HCT116 (cell line): ENCODE measurements around the gene GLDC. TPM values are rescaled to one million over a fixed set of nuclear protein-coding genes. Genes with fewer than 3 reads are reported as not detected.
A peak's percentile ranks its signal among the peaks of the same experiment; 100 is the strongest.

Experiments
- ATAC-seq: fragments of 200-7000 bp; cut with Tn5 transposase; 2 replicates; pipeline ENCODE4 v1.9.1; 2020; ENCODE audit warnings: mild to moderate bottlenecking, moderate library complexity
- BruUV-seq: library from RNA; stranded (reverse); fragments of 400-500 nt; replicated peaks from 2 replicates; lab custom pipeline; 2021; lab: Mats Ljungman, UMichigan
- CTCF ChIA-PET: fragments of 300-600 bp; sonication (Branson Sonifier 250); formaldehyde crosslinking; loops from one replicate; lab custom pipeline; 2021; ENCODE audit warnings: antibody characterized with exemption; lab: Charles Lee
- POLR2A ChIA-PET: fragments of 300-600, 350-600 bp; sonication (Branson Sonifier 250); formaldehyde crosslinking; loops from one replicate; lab custom pipeline; 2021; ENCODE audit warnings: antibody characterized with exemption; lab: Charles Lee
- RAD21 ChIA-PET, 2 experiments: fragments of 300-600 bp; sonication (Branson Sonifier 250); formaldehyde crosslinking; loops; one replicate each; lab custom pipeline; 2023; ENCODE audit warnings: low total read pairs in 2 of 2; ENCODE audit not compliant: uncharacterized antibody in 2 of 2, unreplicated experiment in 2 of 2, low non-redundant PET in 1 of 2; lab: Charles Lee
- DNase-seq: peaks from one replicate; pipeline ENCODE4 v3.0.0-alpha.2; 2010; ENCODE audit warnings: low read depth, low spot score
- H2AFZ ChIP-seq: fragments of 200-600 bp; shearing (Covaris generic), sonication (generic); 2 replicates; pipeline ENCODE4 v1.6.1; 2017; ENCODE audit warnings: low read depth, mixed run types, mixed read lengths, antibody characterized with exemption, low read length; ENCODE audit not compliant: poor library complexity, severe bottlenecking
- H3K27ac ChIP-seq: 2 replicates; pipeline ENCODE4 v1.5.1; 2012; ENCODE audit warnings: low read depth, low read length
- H3K27me3 ChIP-seq: fragments of 200-600 bp; sonication (generic); 2 replicates; pipeline ENCODE4 v1.6.1; 2016; ENCODE audit warnings: mixed run types, low read length, mixed read lengths; ENCODE audit not compliant: insufficient read depth
- H3K36me3 ChIP-seq, 2 experiments: fragments of 200-500 bp in 1 of 2; fragments of 200-600 bp in 1 of 2; sonication (Bioruptor generic) in 1 of 2; sonication (generic) in 1 of 2; 2 replicates each; pipeline versions ENCODE4 v1.5.1 to v1.6.1; 2014 to 2016; ENCODE audit warnings: low read length in 2 of 2, inconsistent platforms in 1 of 2, mixed read lengths in 1 of 2, mixed run types in 1 of 2; ENCODE audit not compliant: insufficient read depth in 2 of 2, control insufficient read depth in 1 of 2
- H3K4me1 ChIP-seq, 2 experiments: fragments of 200-600 bp in 1 of 2; sonication (generic) in 1 of 2; 2 replicates each; pipeline versions ENCODE4 v1.5.1 to v1.6.1; 2012 to 2017; ENCODE audit warnings: low read length in 2 of 2, inconsistent platforms in 1 of 2, mild to moderate bottlenecking in 1 of 2, mixed read lengths in 1 of 2, mixed run types in 1 of 2, moderate library complexity in 1 of 2; ENCODE audit not compliant: insufficient read depth in 2 of 2, control insufficient read depth in 1 of 2
- H3K4me2 ChIP-seq: fragments of 200-600 bp; sonication (generic); 2 replicates; pipeline ENCODE4 v1.6.1; 2017; ENCODE audit warnings: mixed run types, low read length, mixed read lengths
- H3K4me3 ChIP-seq, 2 experiments: fragments of 200-600 bp in 1 of 2; sonication (generic) in 1 of 2; replicated peaks in 1 of 2; 2 replicates each; pipeline ENCODE4 v1.5.1; 2011 to 2016; ENCODE audit warnings: low read length in 2 of 2, control low read depth in 1 of 2, low read depth in 1 of 2, mild to moderate bottlenecking in 1 of 2, mixed read lengths in 1 of 2, mixed run types in 1 of 2
- H3K79me2 ChIP-seq: fragments of 200-600 bp; sonication (generic); 2 replicates; pipeline ENCODE4 v1.6.1; 2017; ENCODE audit warnings: mild to moderate bottlenecking, mixed run types, low read length, moderate library complexity, mixed read lengths; ENCODE audit not compliant: insufficient read depth
- H3K9ac ChIP-seq: fragments of 200-600 bp; sonication (generic); 2 replicates; pipeline ENCODE4 v1.6.1; 2016; ENCODE audit warnings: low read length, mixed read lengths
- H3K9me2 ChIP-seq: fragments of 200-600 bp; sonication (generic), shearing (Covaris generic); 2 replicates; pipeline ENCODE4 v1.6.1; 2017; ENCODE audit warnings: mixed run types, mild to moderate bottlenecking, moderate library complexity; ENCODE audit not compliant: insufficient read depth
- H3K9me3 ChIP-seq, 2 experiments: fragments of 200-500 bp in 1 of 2; fragments of 200-600 bp in 1 of 2; sonication (Bioruptor generic) in 1 of 2; sonication (generic) in 1 of 2; 2 replicates each; pipeline ENCODE4 v1.6.1; 2014 to 2017; ENCODE audit warnings: low read length in 2 of 2, mixed read lengths in 2 of 2, inconsistent platforms in 1 of 2, low read depth in 1 of 2, mild to moderate bottlenecking in 1 of 2, mixed run types in 1 of 2, moderate library complexity in 1 of 2; ENCODE audit not compliant: control insufficient read depth in 1 of 2, insufficient read depth in 1 of 2
- H4K20me1 ChIP-seq: fragments of 200-600 bp; sonication (generic), shearing (Covaris generic); 2 replicates; pipeline ENCODE4 v1.6.1; 2017; ENCODE audit warnings: mixed run types, mild to moderate bottlenecking, moderate library complexity; ENCODE audit not compliant: insufficient read depth
- ATF3 ChIP-seq: IDR thresholded peaks from 2 replicates; pipeline ENCODE4 v1.6.1; 2012
- CBX3 ChIP-seq: IDR thresholded peaks from 2 replicates; pipeline ENCODE4 v1.6.1; 2012; ENCODE audit warnings: low read depth
- CTCF ChIP-seq, 3 experiments: fragments of 200-600 bp in 1 of 3; sonication (generic) in 1 of 3; IDR thresholded peaks in 2 of 3; conservative IDR thresholded peaks in 1 of 3; 2 replicates each; pipeline ENCODE4 v1.5.1; 2012 to 2017; ENCODE audit warnings: low read depth in 2 of 3, low read length in 2 of 3, antibody characterized with exemption in 1 of 3, borderline replicate concordance in 1 of 3, control low read depth in 1 of 3, mild to moderate bottlenecking in 1 of 3, mixed read lengths in 1 of 3, mixed run types in 1 of 3, moderate library complexity in 1 of 3; ENCODE audit not compliant: insufficient read depth in 1 of 3
- FOSL1 ChIP-seq: IDR thresholded peaks from 2 replicates; pipeline ENCODE4 v1.6.1; 2012; ENCODE audit warnings: low read depth
- POLR2AphosphoS5 ChIP-seq: IDR thresholded peaks from 2 replicates; pipeline ENCODE4 v1.6.1; 2011; ENCODE audit warnings: mild to moderate bottlenecking, low read depth, low read length, moderate library complexity
- RAD21 ChIP-seq: IDR thresholded peaks from 2 replicates; pipeline ENCODE4 v1.6.1; 2012; ENCODE audit warnings: low read depth, mild to moderate bottlenecking
- SP1 ChIP-seq: IDR thresholded peaks from 2 replicates; pipeline ENCODE4 v1.6.1; 2012; ENCODE audit warnings: low read depth
- SRF ChIP-seq: IDR thresholded peaks from 2 replicates; pipeline ENCODE4 v1.6.1; 2012; ENCODE audit warnings: low read depth
- intact Hi-C: fragments of 100-400 bp; cut with micrococcal nuclease; formaldehyde crosslinking; loops from 2 replicates; pipeline ENCODE4 v1.10.0; 2022
- total RNA-seq: library from RNA; stranded (reverse); gene quantifications from one replicate; pipeline ENCODE4 v1.2.1, GENCODE V29; 2021; ENCODE audit not compliant: unreplicated experiment
- TF ChIP-seq, protein P1 (sequence below): IDR thresholded peaks from 2 replicates; pipeline ENCODE4 v1.6.1; 2012; ENCODE audit warnings: low read depth

The GLDC gene
- total RNA-seq, 1 experiment from 2014 or later: 4.9 TPM

- DNase-seq: no peak
- H2AFZ ChIP-seq: no peak overlapping the region
- no peaks in the 10 kb centered on the region for H4K20me1 ChIP-seq
- peaks cover 39% of the 10 kb centered on the region for H3K79me2 ChIP-seq
- H3K9ac ChIP-seq: no peak overlapping the region
- no peaks in the 10 kb centered on the region for H3K9me3 ChIP-seq
- RAD21 ChIA-PET: no interaction called here
- CTCF ChIA-PET: interaction anchor here (0.6 to 1.1 kb wide), 3 partner anchors 71 to 332 kb away, joined by 3 read pairs; partner anchors contain the start of gene KDM4C
- H3K27ac ChIP-seq: no peak overlapping the region
- peak in 1 of 3 experiments; percentile 21; a peak in 1 of 6 replicates for TF ChIP-seq CTCF (IDR thresholded peaks at IDR 0.05 in 2 of 3, conservative IDR thresholded peaks at IDR 0.05 in 1 of 3; ENCODE audit: borderline replicate concordance in 1 of 3, insufficient read depth in 1 of 3, low read depth in 2 of 3, low read length in 2 of 3)
- no peak for TF ChIP-seq POLR2AphosphoS5
- TF ChIP-seq CBX3: no peak
- TF ChIP-seq SP1: no peak
- TF ChIP-seq FOSL1: no peak
- no peak for TF ChIP-seq ATF3
- TF ChIP-seq RAD21: peak; percentile 51
- no peak for TF ChIP-seq SRF
- TF ChIP-seq, protein P1, sequence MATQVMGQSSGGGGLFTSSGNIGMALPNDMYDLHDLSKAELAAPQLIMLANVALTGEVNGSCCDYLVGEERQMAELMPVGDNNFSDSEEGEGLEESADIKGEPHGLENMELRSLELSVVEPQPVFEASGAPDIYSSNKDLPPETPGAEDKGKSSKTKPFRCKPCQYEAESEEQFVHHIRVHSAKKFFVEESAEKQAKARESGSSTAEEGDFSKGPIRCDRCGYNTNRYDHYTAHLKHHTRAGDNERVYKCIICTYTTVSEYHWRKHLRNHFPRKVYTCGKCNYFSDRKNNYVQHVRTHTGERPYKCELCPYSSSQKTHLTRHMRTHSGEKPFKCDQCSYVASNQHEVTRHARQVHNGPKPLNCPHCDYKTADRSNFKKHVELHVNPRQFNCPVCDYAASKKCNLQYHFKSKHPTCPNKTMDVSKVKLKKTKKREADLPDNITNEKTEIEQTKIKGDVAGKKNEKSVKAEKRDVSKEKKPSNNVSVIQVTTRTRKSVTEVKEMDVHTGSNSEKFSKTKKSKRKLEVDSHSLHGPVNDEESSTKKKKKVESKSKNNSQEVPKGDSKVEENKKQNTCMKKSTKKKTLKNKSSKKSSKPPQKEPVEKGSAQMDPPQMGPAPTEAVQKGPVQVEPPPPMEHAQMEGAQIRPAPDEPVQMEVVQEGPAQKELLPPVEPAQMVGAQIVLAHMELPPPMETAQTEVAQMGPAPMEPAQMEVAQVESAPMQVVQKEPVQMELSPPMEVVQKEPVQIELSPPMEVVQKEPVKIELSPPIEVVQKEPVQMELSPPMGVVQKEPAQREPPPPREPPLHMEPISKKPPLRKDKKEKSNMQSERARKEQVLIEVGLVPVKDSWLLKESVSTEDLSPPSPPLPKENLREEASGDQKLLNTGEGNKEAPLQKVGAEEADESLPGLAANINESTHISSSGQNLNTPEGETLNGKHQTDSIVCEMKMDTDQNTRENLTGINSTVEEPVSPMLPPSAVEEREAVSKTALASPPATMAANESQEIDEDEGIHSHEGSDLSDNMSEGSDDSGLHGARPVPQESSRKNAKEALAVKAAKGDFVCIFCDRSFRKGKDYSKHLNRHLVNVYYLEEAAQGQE: no peak
- POLR2A ChIA-PET: no interaction called here
- H3K4me1 ChIP-seq: peaks cover 6 to 21% of the 10 kb centered on the region in 2 experiments; a peak in 3 of 4 replicates
- ATAC-seq: no peak
- no peaks in the 10 kb centered on the region for H3K9me2 ChIP-seq
- no peaks in the 10 kb centered on the region for H3K36me3 ChIP-seq
- H3K4me3 ChIP-seq: no peak overlapping the region
- no TSS peak for BruUV-seq
- H3K4me2 ChIP-seq: no peak overlapping the region
- intact Hi-C loops: no loop called here
- no peaks in the 10 kb centered on the region for H3K27me3 ChIP-seq
These were observed 40.9 kb upstream of the GLDC start for GRCh38 chr9:6686396-6686795.
